ENCODE results near the gene AGGF1. TPM values are rescaled to one million over a fixed set of nuclear protein-coding genes. Genes with fewer than 3 reads are reported as not detected.
A peak's percentile ranks its signal among the peaks of the same experiment; 100 is the strongest.
"Not testable (repeated sequence)": the region's sequence is repeated elsewhere in the genome, so short reads cannot be mapped to it uniquely, and the experiment has no call there.

AGGF1 gene
- total and polyA plus RNA-seq, 4 donors = 20.9 to 29.3 (median 28.0) TPM

DNA sequence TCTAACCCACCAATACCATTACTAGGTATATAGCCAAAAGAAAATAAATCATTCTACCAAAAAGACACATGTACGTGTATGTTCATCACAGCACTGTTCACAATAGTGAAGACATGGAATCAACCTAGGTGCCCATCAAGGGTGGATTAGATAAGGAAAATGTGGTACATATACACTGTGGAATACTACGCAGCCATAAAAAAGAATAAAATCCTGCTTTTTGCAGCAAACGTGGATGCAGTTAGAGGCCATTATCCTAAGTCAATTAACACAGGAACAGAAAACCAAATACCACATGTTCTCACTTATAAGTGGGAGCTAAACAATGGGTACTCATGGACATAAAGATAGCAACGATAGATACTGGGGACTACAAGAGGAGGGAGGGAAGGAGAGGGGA, 32.0 kb upstream of the AGGF1 start:
- not testable (repeated sequence) for H3K4me3 ChIP-seq (ENCODE audit: low read depth, low read length); H3K27me3 ChIP-seq (ENCODE audit: control insufficient read depth, insufficient read depth, low read length); H3K9me3 ChIP-seq (ENCODE audit: control insufficient read depth, insufficient read depth, low read length); H3K27ac ChIP-seq (ENCODE audit: low read depth, low read length); H3K4me1 ChIP-seq (ENCODE audit: control insufficient read depth, insufficient read depth, low read length); DNase-seq (ENCODE audit: low read depth in 4 of 6, low spot score in 6 of 6); H3K36me3 ChIP-seq (ENCODE audit: control insufficient read depth, insufficient read depth, low read length)
- no CpG with 5 or more reads among the region's 4 CpGs for WGBS (ENCODE audit: insufficient coverage)

DNA sequence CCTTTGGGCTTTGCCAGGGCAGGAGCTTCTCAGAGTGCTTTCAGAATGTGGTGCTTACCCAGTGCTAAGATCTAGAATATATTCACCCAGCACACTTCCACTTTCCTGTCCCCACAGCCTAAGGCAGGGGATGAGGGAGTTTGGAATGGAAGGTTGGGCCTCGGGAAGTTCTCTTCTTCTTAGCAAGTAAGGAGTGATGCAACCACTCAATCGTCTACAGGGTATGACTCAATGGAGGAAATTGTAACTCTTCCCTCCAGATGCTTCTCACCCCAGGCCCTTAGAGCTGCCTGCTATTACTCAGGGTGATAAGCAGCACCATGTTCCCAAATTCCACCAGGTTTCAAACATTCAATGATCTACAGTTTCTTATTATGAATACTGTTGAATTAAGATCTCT, 30.8 kb upstream of the AGGF1 start:
- H3K9me3 ChIP-seq (ENCODE audit: control insufficient read depth, insufficient read depth, low read length) = no peaks in the 10 kb centered on the region
- no peak overlapping the region for H3K4me3 ChIP-seq (ENCODE audit: low read depth, low read length)
- H3K27ac ChIP-seq (ENCODE audit: low read depth, low read length) = no peak overlapping the region
- H3K27me3 ChIP-seq (ENCODE audit: control insufficient read depth, insufficient read depth, low read length) = no peaks in the 10 kb centered on the region
- H3K36me3 ChIP-seq (ENCODE audit: control insufficient read depth, insufficient read depth, low read length) = no peaks in the 10 kb centered on the region
- H3K4me1 ChIP-seq (ENCODE audit: control insufficient read depth, insufficient read depth, low read length) = no peaks in the 10 kb centered on the region
- DNase-seq (ENCODE audit: low read depth in 4 of 6, low spot score in 6 of 6) = no peak
- no CpG with 5 or more reads among the region's 2 CpGs for WGBS (ENCODE audit: insufficient coverage)

DNA sequence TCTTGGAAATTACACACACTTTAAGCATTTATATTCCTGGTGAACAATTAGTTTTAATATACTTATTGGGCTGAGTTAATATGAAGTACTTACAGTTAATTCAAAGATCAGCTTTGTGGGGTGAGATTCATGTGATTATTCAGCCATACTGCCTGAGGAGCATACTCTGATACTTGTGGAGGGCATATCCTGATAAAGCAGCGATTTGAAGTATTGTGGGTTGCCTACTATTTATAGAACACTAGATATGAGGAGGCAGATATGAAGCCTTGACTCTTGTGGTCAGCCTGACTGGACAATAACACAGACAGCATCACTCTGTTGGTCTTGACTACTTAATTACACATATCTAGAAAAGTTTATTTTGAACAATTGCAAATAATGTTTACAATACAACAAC, 27.0 kb upstream of the AGGF1 start:
- H3K4me3 ChIP-seq (ENCODE audit: low read depth, low read length) = no peak overlapping the region
- H3K36me3 ChIP-seq (ENCODE audit: control insufficient read depth, insufficient read depth, low read length) = no peaks in the 10 kb centered on the region
- H3K27ac ChIP-seq (ENCODE audit: low read depth, low read length) = no peak overlapping the region
- WGBS (ENCODE audit: insufficient coverage) = no CpG with 5 or more reads among the region's 1 CpG
- no peaks in the 10 kb centered on the region for H3K27me3 ChIP-seq (ENCODE audit: control insufficient read depth, insufficient read depth, low read length)
- no peaks in the 10 kb centered on the region for H3K9me3 ChIP-seq (ENCODE audit: control insufficient read depth, insufficient read depth, low read length)
- DNase-seq (ENCODE audit: low read depth in 4 of 6, low spot score in 6 of 6) = no peak
- H3K4me1 ChIP-seq (ENCODE audit: control insufficient read depth, insufficient read depth, low read length) = no peaks in the 10 kb centered on the region

DNA sequence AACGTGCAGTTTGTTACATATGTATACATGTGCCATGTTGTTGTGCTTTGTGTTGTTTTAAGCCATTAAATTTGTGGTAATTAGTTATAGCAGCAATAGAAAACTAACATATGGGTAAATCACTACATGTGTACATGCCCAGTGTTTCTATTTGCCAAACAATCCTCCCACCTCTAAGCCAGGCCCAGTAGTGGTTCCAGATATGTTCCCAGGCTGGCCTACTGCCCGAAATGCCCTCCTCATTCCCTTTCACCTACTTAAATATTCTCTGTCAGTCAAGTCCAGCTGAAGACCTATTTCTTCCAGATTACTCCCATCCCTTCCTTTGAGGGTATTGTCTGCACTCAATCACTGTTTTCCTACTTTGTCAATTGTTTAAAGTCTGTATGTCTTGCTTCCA, 24.1 kb upstream of the AGGF1 start:
- H3K27me3 ChIP-seq (ENCODE audit: control insufficient read depth, insufficient read depth, low read length) = no peaks in the 10 kb centered on the region
- no peak overlapping the region for H3K4me3 ChIP-seq (ENCODE audit: low read depth, low read length)
- H3K36me3 ChIP-seq (ENCODE audit: control insufficient read depth, insufficient read depth, low read length) = no peaks in the 10 kb centered on the region
- no peaks in the 10 kb centered on the region for H3K4me1 ChIP-seq (ENCODE audit: control insufficient read depth, insufficient read depth, low read length)
- no peak for DNase-seq (ENCODE audit: low read depth in 4 of 6, low spot score in 6 of 6)
- no peak overlapping the region for H3K27ac ChIP-seq (ENCODE audit: low read depth, low read length)
- no peaks in the 10 kb centered on the region for H3K9me3 ChIP-seq (ENCODE audit: control insufficient read depth, insufficient read depth, low read length)
- WGBS (ENCODE audit: insufficient coverage) = 63% methylated on average over 1 of the region's 2 CpGs

DNA sequence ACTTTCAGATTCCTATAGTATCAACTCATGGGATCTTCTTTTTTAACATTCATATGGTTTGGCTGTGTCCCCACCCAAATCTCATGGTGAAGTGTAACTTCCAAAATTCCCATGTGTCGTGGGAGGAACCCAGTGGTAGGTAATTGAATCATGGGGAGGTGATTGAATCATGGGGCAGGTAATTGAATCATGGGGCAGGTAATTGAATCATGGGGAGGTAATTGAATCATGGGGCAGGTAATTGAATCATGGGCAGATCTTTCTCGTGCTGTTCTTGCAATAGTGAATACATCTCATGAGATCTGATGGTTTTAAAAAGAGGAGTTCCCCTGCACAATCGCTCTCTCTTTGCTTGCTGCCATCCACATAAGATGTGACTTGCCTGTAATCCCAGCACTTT, 21.8 kb upstream of the AGGF1 start:
- no peaks in the 10 kb centered on the region for H3K27me3 ChIP-seq (ENCODE audit: control insufficient read depth, insufficient read depth, low read length)
- WGBS (ENCODE audit: insufficient coverage) = 88% methylated on average over 1 of the region's 3 CpGs
- H3K9me3 ChIP-seq (ENCODE audit: control insufficient read depth, insufficient read depth, low read length) = no peaks in the 10 kb centered on the region
- H3K4me3 ChIP-seq (ENCODE audit: low read depth, low read length) = no peak overlapping the region
- DNase-seq (ENCODE audit: low read depth in 4 of 6, low spot score in 6 of 6) = no peak
- H3K27ac ChIP-seq (ENCODE audit: low read depth, low read length) = no peak overlapping the region
- H3K36me3 ChIP-seq (ENCODE audit: control insufficient read depth, insufficient read depth, low read length) = no peaks in the 10 kb centered on the region
- no peaks in the 10 kb centered on the region for H3K4me1 ChIP-seq (ENCODE audit: control insufficient read depth, insufficient read depth, low read length)

DNA sequence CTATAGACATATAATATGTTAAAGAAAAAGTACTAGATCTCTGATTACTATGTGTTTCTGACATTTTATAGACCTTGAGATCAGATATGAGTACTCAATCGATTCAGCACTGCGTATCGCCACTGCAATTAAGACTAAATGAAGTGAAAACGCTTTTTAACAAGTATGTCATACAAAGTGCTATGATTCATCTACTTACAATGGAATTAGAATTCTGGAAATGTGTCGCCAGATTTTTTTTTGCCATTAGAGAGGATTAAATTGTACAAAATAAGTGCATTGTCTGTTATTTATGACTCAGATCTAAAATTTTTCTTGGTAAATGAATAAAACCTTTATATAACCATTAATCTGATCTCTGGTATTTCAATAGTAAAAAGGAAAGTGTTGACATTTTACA, 20.0 kb upstream of the AGGF1 start:
- no CpG with 5 or more reads among the region's 5 CpGs for WGBS (ENCODE audit: insufficient coverage)
- H3K27ac ChIP-seq (ENCODE audit: low read depth, low read length) = no peak overlapping the region
- peak in 1 of 6 donors; percentile 19 for DNase-seq (ENCODE audit: low read depth in 4 of 6, low spot score in 6 of 6)

DNA sequence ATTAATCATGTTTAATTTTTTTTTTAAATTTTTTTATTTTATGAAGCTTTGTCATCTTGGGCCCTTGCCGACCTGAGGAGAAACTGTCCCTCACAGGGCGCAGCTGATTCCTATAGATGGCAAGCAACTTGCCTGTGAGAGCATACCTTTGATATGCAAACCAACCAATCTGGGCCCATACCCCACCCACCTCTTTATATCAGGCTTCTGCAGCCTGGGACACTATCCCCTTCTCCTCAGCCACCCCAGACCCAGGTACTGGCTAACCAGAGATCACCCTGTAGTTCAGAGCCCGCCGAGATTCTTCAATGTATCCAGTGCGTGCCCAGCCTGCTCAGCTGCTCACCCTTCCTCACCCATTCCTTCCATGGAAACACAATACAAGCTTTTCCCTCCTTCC, 18.7 kb upstream of the AGGF1 start:
- no peak for DNase-seq (ENCODE audit: low read depth in 4 of 6, low spot score in 6 of 6)
- Histone ChIP-seq H3K4me1 (ENCODE audit: control insufficient read depth, insufficient read depth, low read length) (no peaks in the 10 kb centered on the region), H3K27me3 (ENCODE audit: control insufficient read depth, insufficient read depth, low read length) (no peaks in the 10 kb centered on the region), H3K27ac (ENCODE audit: low read depth, low read length) (no peak overlapping the region), H3K9me3 (ENCODE audit: control insufficient read depth, insufficient read depth, low read length) (no peaks in the 10 kb centered on the region), H3K36me3 (ENCODE audit: control insufficient read depth, insufficient read depth, low read length) (no peaks in the 10 kb centered on the region), H3K4me3 (ENCODE audit: low read depth, low read length) (no peak overlapping the region)
- WGBS (ENCODE audit: insufficient coverage) = 80% methylated on average over 5 of the region's 5 CpGs

More for the DNA sequence above, 20.0 kb upstream of the AGGF1 start:
- Histone ChIP-seq H3K4me3 (ENCODE audit: low read depth, low read length) (no peak overlapping the region), H3K4me1 (ENCODE audit: control insufficient read depth, insufficient read depth, low read length) (no peaks in the 10 kb centered on the region), H3K27me3 (ENCODE audit: control insufficient read depth, insufficient read depth, low read length) (no peaks in the 10 kb centered on the region), H3K9me3 (ENCODE audit: control insufficient read depth, insufficient read depth, low read length) (no peaks in the 10 kb centered on the region), H3K36me3 (ENCODE audit: control insufficient read depth, insufficient read depth, low read length) (no peaks in the 10 kb centered on the region)

DNA sequence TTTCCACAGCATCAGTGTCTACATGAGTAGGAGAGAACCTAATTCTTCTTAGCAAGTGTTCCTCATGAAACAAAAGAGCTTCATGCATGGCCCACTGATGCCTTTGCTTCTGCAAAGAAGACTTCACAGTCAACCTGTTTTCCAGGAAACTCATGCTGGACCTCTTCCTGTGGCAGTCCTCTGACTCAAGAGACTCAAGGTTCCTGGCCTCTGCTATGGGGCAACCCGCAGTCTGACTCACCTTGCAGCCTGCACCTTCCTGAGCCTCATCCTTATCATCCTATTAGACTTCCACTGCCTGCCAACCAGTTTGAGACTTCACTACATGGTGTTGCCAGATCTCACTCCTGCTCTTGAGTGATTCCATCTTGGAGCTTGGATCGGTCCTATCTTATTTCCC, 17.6 kb upstream of the AGGF1 start:
- H3K9me3 ChIP-seq (ENCODE audit: control insufficient read depth, insufficient read depth, low read length) = no peaks in the 10 kb centered on the region
- H3K4me3 ChIP-seq (ENCODE audit: low read depth, low read length) = no peak overlapping the region
- H3K4me1 ChIP-seq (ENCODE audit: control insufficient read depth, insufficient read depth, low read length) = no peaks in the 10 kb centered on the region
- H3K27me3 ChIP-seq (ENCODE audit: control insufficient read depth, insufficient read depth, low read length) = no peaks in the 10 kb centered on the region
- no peaks in the 10 kb centered on the region for H3K36me3 ChIP-seq (ENCODE audit: control insufficient read depth, insufficient read depth, low read length)
- DNase-seq (ENCODE audit: low read depth in 4 of 6, low spot score in 6 of 6) = no peak
- H3K27ac ChIP-seq (ENCODE audit: low read depth, low read length) = no peak overlapping the region
- WGBS (ENCODE audit: insufficient coverage) = 91% methylated on average over 1 of the region's 2 CpGs

DNA sequence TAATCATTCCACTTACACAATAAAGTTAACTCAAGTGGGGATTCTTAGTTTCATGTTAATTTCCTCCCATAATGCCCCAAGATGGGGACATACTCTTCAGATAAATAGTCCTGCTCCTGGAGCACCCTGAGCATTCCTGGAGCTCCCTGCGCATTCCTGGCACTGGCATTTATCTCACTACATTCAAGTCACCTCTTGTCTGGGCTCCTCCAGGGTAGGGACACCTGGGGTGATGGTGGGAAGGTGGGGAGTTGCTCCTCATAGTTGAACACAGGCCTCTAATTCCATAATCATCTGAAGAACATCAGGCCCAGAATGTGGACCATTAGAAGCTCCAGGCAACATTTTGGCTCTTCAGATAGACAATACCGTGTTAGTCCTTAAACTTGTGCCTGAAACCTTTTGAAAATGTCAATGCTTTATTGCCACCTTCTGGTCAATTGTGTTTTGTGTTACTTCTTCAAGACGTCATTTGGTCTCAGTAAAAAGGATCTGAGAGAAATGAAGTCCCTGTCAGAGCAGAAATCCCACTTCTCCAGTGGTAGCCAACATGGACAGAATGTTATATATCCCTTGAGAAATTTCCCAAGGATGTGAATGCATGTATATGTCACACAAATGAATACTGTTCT, 14.2 kb upstream of the AGGF1 start:
- Histone ChIP-seq H3K27me3 (ENCODE audit: control insufficient read depth, insufficient read depth, low read length) (no peaks in the 10 kb centered on the region), H3K36me3 (ENCODE audit: control insufficient read depth, insufficient read depth, low read length) (no peaks in the 10 kb centered on the region), H3K4me3 (ENCODE audit: low read depth, low read length) (no peak overlapping the region), H3K4me1 (ENCODE audit: control insufficient read depth, insufficient read depth, low read length) (no peaks in the 10 kb centered on the region), H3K9me3 (ENCODE audit: control insufficient read depth, insufficient read depth, low read length) (no peaks in the 10 kb centered on the region), H3K27ac (ENCODE audit: low read depth, low read length) (no peak overlapping the region)
- peak in 5 of 6 donors; percentile 6 to 79 (median 29) for DNase-seq (ENCODE audit: low read depth in 4 of 6, low spot score in 6 of 6)
- 25% methylated on average over 1 of the region's 3 CpGs for WGBS (ENCODE audit: insufficient coverage)

DNA sequence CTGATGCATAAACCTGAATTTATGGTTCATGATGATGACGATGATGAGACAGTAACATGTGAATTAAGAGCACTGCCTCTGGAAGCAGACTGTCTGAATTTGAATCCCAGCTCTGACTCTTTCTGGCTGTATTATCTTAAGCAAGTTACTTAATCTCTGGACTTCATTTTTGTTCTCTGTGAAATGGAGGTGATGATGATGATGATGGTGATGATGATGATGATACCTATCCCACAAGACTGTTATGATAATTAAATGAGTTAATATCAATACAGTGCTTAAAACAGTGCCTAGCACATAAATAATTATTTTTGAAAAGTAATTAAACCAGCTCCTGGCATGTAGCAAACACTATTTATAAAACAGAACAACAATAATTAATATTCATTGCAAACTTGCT, 13.2 kb upstream of the AGGF1 start:
- H3K4me1 ChIP-seq (ENCODE audit: control insufficient read depth, insufficient read depth, low read length) = no peaks in the 10 kb centered on the region
- H3K27ac ChIP-seq (ENCODE audit: low read depth, low read length) = no peak overlapping the region
- 100% methylated on average over 1 of the region's 1 CpG for WGBS (ENCODE audit: insufficient coverage)
- no peaks in the 10 kb centered on the region for H3K27me3 ChIP-seq (ENCODE audit: control insufficient read depth, insufficient read depth, low read length)
- no peak overlapping the region for H3K4me3 ChIP-seq (ENCODE audit: low read depth, low read length)
- no peaks in the 10 kb centered on the region for H3K9me3 ChIP-seq (ENCODE audit: control insufficient read depth, insufficient read depth, low read length)
- H3K36me3 ChIP-seq (ENCODE audit: control insufficient read depth, insufficient read depth, low read length) = no peaks in the 10 kb centered on the region
- no peak for DNase-seq (ENCODE audit: low read depth in 4 of 6, low spot score in 6 of 6)

Measured in spinal cord (tissue), 10 donors.